ENCODE measurements around the gene PAPLN. TPM values are rescaled to one million over a fixed set of nuclear protein-coding genes. Genes with fewer than 3 reads are reported as not detected.

The PAPLN gene
- total RNA-seq, 1 experiment from 2014 or later: 1.6 TPM

DNA sequence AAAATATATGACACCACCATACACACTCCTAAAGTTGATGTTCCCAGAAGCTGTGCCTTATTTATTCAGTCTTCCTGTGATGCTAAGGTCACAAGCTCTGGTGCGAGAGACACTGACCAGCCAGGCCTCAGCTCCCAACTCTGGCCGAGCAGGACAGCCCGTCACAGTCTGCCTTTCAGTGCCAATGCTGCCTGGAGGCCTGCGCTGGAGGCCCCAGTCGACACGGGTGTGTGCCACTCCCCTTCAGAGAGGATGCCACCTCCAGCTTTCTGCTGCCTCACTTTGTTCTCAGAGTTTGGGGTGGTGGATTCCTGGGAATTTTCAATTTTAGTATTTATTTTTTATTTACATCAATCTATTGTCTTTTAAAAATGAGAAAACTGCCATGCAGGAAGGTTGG, 7.3 kb upstream of the PAPLN start:
- DNase-seq (ENCODE audit: low read depth): no peak

DNA sequence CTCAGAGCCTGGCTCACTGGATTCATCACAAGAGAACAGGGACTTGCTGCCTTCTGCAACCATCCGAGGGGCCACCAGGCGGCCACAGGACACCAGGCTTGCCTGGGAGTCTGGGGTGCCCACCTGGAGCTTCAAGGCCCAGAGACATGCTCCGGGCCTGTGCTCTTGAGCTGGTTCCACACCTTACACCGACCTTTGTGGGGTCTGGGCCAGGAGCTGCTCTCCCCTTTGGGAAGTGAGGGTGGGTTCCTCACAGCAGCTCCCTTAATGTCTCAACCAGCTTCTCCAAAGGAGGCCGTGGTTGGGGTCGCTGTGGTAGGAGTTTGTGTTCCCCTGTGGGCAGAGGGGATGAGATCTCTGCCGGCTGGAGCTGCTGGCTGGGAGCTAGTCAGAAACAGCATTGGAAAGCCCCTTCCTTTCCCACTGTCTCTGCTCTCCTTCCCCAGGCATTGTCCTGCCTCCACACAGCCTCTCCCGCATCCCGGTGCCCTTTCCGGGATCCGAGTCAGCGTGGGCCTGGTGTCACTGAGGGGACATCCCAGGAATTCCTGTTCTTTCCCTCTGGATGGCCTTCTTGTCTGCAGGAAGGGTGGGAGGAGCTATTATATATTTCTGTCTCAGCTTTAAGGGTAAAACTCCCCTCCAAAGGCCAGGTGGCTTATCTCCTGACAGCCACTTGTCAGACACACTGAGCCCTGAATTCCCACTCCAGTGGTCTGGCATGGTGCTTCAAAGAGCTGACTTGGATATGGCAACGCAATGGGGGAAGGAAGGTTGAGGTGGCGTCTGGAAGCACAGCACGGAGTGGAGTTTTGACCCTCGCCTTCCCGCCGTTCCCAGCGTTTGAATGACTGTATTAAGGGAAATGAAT, 5.1 kb upstream of the PAPLN start:
- DNase-seq (ENCODE audit: low read depth): peak; percentile 24

DNA sequence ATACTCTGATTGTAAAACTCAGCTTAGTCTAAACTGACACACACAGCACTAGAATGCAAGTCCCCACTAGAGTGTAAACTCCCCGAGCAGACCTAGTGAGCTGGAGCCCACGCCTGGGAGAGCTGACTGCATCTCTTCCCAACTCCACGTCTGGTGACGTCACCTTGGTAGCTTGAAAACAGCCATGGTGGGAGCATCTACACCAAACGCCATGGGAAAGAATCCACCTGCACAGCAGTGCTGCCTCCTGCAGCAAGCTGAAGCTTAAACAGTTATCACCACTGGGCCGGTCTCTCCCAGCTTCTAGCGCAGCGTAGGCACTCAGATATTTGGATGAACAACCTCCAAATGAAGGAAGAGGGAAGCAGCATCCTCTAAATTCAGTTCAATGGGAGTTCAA, 4.3 kb upstream of the PAPLN start:
- no peak for DNase-seq (ENCODE audit: low read depth)

DNA sequence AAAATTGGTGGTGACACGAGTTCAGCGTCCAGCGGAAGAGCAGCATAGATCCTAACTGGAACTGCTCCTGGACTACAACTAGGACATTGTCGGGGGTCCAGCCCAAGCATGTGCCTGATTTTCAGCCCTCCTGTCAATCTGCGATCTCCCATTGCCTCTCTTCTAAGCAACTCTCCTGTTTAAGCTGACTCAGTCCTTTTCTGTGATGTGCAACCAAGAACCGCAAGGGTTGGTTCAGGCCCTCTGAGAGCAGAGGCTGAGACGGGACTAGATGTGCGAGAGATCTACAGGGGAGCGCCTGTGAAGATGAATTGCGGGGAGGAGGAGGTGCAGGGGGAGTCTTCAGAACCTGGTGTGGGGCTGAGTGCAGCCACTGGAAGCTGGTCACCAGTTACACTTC, 3.7 kb upstream of the PAPLN start:
- DNase-seq (ENCODE audit: low read depth): no peak

DNA sequence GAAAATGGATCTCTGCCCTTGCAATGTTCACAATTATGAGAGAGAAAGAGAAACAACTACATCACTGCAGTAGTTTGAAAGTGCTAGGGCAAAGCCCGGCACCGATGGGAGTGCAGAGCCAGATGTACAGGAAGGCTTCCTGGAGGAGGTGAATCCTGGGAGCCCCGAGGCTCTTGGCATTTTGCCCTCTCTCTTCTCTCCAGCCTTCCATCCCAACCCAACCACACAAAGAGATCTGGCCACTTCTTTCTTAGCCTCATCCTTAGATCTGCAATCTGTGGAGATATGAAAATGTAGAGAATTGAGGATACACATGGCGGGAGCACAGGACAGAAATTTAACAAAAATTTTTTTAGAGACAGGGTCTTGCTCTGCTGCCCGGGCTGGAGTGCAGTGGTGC, 3.3 kb upstream of the PAPLN start:
- no peak for DNase-seq (ENCODE audit: low read depth)

DNA sequence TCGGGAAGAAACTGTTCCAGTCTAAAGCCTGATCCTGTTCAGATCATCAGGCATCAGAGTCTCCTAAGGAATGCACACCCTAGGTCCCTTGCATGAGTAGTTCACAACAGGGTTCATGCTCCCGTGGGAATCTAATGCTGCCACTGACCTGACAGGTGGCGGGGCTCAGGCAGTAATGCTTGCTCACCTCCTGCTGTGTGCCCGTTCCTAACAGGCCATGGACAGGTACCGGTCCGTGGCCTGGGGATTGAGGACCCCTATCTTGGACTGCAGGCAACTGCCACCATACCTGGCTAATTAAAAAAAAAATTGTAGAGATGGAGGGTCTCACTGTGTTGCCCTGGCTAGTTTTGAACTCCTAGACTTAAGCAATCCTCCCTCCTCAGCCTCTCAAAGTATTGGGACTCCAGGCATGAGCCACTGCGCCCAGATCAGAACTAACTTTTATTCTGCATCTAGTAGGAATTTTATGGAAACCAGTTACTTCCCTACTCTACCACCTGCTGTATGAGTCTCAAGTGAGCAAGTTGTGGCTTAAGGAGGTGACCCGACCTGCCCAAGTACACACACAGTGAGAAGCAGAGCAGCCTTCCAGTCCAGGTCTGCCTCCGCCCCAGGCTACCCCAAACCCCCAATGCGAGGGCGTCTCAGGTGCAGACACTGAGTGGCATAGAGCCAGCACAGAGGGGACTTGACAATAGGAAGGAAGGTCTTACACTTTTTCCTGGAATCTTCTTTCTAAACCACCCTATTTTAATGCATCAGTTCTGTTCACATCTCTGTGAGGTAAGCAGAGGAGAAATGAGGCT, 2.5 kb upstream of the PAPLN start:
- no peak for DNase-seq (ENCODE audit: low read depth)

DNA sequence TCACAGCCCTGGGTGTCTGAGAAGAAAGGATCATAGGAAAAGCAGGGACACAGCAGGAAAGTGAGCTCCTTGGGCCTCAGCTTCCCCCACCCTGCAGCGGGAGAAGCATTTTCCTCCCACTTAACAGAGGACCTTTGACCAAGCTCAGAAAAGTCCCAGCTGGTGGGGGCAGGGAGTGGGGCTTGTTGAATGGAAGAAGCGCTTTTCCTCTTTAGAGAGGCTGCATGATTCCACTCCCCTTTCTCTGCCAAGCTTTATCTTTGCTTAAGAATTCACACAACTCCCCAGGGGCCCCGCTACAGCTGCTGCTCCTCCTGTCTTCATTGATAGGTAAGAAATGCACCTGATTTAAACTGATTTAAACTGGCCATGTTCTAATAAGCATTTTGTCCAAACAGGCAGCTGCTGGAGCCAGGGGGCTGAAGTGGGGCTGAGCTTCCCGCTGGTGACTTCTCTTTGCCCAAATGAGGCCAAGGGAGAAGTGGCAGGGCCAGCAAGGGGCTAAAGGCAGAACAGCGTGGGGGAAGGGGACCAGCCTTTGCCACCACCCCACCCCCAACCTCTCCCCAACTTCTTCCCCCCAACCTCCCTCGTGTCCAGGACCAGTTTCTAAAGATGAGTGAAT, 1.7 kb upstream of the PAPLN start:
- DNase-seq (ENCODE audit: low read depth): no peak

DNA sequence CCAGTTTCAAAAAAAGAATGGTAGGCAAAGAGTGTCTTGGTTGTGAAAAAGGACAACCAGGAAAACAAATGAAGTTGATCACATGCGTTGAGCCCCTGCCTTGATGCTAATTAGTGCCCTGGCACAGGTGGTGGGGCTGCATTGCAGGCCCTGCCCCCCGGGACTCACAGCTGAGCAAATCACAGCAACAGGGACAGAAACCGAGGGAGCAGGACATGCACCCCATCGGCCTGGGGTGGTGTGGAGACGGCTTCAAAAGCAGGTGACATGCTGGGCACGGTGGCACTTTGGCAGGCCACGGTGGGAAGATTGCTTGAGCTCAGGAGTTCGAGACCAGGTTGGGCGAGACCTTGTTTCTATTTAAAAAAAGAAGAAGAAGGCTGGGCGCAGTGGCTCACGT, 1.1 kb upstream of the PAPLN start:
- no peak for DNase-seq (ENCODE audit: low read depth)

DNA sequence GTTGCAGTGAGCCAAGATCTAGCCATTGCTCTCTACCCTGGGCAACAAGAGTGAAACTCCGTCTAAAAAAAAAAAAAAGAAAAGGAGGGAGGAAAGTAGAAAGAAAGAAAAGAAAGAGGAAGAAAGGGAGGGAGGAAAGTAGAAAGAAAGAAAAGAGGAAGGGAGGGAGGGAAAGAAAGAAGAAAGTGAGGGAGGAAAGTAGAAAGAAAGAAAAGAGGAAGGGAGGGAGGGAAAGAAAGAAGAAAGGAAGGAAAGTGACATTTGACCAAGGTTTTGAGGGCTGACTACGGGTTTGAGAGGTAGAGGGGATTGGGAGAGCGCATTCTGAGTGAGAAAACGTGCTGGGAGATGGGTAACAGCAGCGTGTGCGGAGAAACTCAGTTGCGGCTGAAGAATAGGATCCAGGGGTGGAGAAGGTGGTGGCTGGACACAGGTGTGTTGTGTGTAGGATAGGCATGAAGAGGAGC, 521 bp upstream of the PAPLN start:
- DNase-seq (ENCODE audit: low read depth): no peak

DNA sequence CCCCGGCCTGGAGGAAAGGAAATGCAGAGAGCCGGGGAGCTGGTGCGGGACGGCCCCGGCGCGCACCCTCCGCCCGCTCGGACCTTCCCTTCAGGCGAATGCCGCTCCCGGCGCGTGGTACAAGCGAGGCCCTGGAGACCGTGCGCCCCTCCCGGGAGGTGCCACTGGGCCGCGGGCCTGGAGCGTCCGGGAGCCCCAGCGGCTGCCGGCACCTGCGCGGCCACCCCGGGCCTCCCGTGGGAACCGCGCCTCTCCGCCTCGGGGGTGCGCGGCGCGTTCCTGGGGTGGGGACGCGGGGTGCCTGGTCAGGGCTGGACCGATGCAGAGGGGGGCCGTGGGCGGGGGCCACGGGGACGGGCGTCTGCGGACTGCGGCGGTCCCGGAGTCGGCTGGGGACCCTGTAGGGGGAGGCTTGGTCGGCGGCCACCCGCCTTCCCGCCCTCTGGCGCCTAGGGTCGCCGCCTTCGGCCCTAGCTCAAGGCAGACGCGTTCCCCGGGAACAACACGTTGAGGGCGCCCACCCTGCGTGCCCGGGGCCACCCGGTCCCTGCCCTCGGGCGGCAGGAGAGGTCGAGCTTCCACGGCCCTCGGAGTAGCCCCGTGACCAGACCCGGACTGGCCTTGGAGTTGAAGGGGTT, 599 bp downstream of the PAPLN start:
- DNase-seq (ENCODE audit: low read depth): no peak

DNA sequence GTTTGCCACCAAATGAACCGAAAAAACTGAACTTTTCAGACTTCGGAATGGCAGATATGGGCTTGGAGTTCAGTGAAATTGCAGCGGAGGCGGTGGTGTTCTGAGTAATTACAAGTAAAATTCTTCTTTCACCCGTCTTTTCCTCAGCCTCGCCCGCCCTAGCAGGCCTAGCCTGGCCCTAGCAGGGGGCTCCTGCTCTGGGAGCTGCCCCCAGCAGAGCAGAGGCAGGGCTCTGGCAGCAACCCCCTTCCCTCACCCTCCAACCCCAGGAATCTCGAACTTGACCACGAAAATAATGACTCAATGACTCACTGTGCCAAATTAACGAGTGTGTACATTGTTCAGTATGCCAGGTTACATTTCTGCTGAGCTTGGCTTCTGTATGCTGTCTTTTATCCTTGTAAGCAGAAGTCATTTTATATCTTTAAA, 1.1 kb downstream of the PAPLN start:
- peak; percentile 79 for DNase-seq (ENCODE audit: low read depth)

DNA sequence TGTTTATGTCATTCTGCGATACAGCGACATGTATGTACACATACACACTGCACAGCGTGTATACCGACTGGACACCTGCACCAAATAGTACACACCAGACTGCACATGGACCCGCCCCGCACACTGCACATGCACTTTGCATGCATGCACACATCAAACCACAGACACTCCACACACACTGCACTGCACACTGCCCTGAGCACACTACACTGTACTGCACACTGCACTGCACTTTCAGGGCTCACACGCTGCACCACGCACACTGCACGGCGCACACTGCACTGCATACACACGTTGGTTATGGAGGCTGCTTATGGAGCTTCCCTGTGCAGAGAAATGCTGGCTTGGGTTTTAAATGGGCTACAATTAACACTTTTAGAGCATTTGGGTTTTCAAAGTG, 1.6 kb downstream of the PAPLN start:
- no peak for DNase-seq (ENCODE audit: low read depth)

DNA sequence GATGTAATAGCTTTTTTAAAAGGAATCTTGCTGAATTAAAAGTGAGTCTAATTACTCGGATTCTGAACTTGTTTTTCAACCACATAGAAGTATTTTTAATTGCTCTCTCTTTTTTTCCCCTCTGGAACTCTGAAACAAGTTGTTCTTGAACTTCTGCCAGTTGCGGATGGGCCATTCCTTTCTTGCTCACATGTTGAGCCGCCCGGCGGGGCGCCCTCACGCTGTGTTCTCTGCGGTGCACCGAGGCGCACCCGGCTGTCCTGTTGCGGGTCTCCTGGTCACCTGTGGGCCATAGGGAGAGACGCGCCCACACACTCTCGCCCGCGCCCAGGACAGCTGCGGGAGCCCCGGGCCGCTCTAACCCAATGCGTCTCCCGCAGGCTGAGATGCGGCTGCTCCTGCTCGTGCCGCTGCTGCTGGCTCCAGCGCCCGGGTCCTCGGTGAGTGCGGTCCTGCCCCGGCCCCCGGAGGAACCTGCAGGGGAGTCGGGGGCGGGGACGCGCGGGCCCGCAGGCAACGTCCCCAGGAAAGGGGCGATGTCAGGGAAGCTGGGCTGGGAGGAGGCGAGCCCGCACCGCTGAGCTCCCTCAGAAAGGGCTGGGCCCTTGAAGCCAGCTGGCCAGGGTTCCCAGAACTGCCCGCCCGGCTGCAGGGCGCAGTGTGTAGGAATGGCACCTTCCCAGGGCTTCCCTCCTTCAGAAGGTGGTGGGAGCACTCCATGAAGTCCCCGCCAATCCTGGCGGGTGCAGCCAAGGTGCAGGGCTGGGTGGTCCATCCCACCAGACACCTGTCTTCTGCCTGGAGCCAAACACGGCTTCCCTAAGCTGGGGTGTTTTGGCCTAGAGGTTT, 2.3 kb downstream of the PAPLN start:
- DNase-seq (ENCODE audit: low read depth): peak; percentile 41

DNA sequence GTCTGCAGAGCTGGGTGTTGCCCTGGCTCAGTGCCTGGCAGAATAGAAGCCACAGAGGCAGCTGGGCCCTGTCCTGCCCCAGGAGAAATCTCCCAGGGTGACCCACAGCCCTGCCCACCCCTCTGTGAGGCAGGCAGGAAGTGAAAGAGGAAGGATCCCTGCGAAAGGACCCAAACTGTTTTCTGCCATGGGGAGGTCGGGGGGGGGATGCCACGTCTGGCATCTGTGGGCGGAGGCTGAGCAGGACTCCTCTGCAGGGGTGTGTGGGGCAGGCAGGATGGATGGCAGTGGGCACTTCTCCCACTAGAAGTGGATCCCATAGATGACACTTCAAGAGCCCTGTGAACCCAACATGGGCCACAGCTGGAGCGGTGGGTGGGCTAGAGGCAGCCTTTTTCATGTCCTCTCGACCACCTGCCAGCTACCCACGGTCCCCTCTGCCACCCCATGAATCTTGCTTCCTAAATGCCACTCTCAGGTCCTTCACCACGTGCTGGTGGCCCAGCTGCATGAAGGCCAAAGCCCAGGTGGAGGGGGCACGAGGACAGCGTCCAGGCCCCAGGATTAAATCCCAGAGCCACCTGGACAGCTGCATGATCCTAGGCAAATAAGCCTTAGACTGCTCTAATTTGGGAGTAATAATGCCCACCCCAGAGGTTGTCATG, 3.6 kb downstream of the PAPLN start:
- DNase-seq (ENCODE audit: low read depth): no peak

DNA sequence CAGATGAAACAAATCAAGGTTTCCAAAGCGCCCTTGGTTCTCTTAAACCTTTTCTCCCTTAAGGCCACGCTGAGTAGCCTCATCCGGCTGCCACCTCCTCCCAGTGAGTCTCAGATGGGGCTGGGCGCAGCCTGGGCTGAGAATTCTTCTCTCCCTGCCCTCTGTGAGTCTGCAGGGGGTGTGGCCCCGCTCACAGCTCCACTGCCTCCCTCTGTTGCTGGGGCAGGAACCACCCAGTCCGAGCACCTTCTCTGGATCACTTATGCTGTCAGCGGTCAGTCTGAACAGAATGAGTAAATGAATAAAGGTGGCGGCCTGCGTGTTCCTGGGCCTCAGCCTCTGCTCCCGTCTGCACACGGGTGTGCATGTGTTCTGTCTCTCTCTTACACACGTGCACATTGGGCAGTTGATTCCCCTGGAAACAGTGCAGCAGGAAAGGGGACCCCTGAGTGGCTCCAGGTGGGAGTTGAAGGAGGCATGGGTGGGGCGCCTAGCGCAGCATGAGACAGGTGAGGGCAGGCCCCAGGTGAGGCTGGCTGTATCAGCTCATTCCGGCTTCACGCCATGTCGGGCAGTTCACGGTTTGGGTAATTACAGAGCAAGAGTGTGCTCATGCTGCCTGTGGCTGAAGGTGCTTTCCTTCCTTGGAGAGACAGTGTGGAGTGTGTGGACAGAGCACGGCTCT, 4.3 kb downstream of the PAPLN start:
- DNase-seq (ENCODE audit: low read depth): no peak

DNA sequence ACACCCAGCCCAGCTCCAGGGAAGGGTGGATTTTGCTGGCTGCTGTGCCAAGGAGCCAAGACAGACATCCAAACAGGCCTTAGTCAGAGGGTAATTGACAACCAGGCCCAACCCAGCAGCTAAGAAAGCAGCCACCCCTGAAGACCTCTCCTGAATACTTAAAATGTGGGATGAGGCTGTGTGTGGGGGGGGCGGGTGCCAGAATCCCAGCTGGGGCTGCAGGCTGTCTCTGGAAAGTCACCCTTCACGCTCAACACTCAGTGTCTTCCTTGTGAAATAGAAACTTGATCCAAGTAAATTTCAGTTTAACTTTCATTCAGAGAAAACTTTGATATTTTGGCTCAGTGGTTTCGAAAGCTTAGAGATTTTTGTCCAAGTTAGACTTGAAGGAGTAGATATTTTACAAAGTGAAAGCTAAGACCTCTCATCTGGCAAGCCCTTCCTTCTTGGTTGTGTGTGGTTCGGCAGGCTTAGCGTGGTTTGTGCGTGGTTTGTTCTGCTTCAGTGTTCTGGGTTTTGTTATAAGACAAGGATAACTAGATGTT, 5.1 kb downstream of the PAPLN start:
- no peak for DNase-seq (ENCODE audit: low read depth)

DNA sequence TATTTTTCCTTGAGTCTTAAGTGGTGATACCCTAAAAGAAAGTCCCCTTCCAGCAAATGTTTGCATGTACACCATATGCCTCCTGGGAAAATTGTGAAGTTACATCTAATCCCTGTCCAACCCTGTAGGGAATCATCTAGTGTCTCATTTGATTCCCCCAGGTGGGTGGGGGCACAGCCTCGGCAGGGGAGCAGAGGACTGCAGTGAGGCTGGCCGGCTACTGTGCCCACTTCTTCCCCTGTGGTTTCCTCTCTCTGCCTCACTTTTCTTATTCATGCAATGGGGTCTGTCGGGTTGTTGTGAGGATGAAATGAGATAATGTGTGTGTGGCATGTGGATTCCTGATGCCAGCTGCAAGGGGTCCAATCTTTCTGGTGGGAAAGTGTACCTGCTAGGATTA, 6.0 kb downstream of the PAPLN start:
- no peak for DNase-seq (ENCODE audit: low read depth)

DNA sequence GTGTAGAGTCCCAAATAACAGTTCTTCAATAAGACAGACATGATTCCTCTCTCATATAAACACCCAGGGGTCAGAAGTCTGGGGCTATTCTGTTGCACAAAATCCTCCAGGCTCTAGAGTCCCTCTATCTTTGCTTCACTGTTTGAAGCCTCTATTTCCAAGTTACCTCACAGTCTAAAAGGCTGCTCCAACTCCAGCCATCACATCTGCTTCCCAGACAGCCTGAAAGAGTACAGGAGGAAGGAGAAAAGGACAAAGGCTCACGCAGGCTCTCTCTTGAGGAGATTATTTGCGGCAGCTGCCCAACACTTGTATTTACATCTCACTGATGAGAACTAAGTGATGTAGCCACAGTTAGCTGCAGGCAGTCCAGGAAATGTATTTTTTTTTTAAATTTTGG, 6.4 kb downstream of the PAPLN start:
- DNase-seq (ENCODE audit: low read depth): no peak

DNA sequence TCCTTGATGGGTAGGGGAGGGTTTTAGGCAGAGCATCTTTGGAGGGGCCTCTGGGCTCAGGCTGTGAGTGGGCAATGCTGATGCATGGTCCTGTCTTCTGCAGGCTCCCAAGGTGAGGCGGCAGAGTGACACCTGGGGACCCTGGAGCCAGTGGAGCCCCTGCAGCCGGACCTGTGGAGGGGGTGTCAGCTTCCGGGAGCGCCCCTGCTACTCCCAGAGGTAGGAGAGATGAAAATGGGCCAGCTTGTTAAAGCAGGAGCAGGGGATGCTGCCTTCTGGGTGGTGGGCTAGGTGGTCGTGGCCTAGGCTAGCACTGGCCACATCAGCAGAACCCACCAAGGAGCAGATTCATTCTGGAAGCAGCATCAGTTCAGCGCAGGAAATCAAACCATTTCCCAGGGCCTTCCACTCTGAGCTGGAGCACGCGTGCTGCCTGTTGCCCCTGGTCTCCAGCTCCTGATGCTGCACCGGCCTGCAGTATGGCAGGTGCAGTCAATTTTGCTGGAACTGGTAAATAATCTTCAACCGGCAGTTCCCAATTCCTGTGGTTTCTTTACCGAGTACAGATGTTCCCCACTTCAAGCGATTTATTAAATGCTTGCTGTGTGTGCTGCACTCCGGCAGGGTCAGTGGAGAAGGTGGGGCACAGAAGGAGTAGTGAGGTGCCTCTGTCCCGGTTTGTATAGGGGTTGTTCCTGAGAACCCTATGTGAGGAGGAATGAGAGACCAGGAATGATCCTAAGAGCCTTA, 7.4 kb downstream of the PAPLN start:
- no peak for DNase-seq (ENCODE audit: low read depth)

All from RPMI7951 (cell line).